GM12873 (cell line): ENCODE measurements around the gene TSPO.

Experiments
- TF ChIP-seq, protein P1 (sequence below): IDR thresholded peaks from 2 replicates; pipeline ENCODE4 v1.5.1; 2012; ENCODE audit warnings: low read depth, mild to moderate bottlenecking, moderate library complexity, low read length, control low read depth; ENCODE audit not compliant: insufficient read depth; ENCODE audit errors: missing control alignments

TSPO gene

GRCh38 chr22:43152357-43153071 is 1.2 kb downstream of the TSPO start:
- TF ChIP-seq, protein P1, sequence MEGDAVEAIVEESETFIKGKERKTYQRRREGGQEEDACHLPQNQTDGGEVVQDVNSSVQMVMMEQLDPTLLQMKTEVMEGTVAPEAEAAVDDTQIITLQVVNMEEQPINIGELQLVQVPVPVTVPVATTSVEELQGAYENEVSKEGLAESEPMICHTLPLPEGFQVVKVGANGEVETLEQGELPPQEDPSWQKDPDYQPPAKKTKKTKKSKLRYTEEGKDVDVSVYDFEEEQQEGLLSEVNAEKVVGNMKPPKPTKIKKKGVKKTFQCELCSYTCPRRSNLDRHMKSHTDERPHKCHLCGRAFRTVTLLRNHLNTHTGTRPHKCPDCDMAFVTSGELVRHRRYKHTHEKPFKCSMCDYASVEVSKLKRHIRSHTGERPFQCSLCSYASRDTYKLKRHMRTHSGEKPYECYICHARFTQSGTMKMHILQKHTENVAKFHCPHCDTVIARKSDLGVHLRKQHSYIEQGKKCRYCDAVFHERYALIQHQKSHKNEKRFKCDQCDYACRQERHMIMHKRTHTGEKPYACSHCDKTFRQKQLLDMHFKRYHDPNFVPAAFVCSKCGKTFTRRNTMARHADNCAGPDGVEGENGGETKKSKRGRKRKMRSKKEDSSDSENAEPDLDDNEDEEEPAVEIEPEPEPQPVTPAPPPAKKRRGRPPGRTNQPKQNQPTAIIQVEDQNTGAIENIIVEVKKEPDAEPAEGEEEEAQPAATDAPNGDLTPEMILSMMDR: no peak

GRCh38 chr22:43153899-43154298 is 2.5 kb downstream of the TSPO start:
- TF ChIP-seq, protein P1: no peak

- TF ChIP-seq, protein P1: no peak
Measured at GRCh38 chr22:43154887-43155536, 3.7 kb downstream of the TSPO start.

- TF ChIP-seq, protein P1: no peak
Measured at GRCh38 chr22:43155789-43156188, 4.4 kb downstream of the TSPO start.

GRCh38 chr22:43156413-43156812 is 5.1 kb downstream of the TSPO start:
- TF ChIP-seq, protein P1: no peak

DNA sequence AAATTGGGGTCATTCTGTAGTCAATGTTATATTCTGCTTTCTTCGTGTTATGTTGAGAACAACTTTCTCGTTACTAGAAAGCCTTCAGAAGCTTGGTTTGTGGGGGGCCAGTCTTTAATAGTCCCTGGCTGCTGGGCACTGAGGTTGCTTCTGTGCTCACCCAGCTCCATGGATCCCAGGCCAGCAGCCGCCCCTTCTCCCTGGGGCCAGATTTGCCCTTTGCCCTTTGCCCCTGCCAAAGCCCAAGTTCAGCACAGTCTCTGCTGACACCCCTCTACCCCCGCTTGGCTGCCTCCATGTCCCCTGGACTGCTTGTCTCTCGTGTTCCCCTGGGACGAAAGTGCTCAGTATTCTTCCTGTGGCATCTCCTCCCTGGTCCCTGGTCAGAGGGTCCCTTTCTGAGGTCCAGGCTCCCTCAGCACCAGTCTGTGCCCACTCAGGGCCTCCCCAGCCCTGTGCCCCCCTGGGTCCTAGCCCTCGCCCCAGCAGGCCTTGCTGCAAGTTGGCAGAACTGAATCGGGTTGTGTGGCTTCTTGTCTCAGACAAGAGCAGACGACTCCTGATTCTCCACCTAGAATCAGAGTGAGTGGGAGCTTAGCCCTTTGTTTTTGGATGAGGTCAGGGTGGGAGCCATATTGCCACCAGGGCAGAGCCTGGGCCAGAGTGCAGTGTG is 6.7 kb downstream of the TSPO start:
- TF ChIP-seq, protein P1: no peak

DNA sequence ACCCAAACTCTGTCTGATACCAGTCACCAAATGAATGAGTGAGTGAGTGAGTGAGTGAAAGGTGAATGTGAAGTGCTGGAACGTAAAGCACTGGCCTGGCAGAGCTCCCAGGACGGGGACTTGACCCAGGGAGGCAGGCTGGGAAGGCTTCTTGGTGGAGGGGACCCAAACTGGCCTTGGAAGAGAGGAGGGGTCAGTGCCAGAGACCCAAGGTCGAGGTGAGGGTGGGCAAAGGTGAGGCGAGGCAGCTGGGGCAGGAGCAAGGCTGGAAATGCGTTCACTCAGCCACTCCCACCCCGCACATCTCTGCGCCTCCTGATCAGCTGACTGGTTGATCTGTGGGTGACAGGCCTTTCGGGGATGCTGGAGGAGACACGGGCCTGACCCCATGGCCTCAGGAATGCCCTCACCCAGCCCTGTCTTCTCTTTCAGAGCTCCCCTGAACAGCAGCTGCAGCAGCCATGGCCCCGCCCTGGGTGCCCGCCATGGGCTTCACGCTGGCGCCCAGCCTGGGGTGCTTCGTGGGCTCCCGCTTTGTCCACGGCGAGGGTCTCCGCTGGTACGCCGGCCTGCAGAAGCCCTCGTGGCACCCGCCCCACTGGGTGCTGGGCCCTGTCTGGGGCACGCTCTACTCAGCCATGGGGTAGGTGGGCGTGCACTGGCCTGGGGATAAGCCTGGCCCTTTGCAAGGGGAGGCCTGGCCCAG is 7.6 kb downstream of the TSPO start:
- TF ChIP-seq, protein P1: no peak
